ENCODE data around the gene DLG2. TPM values are rescaled to one million over a fixed set of nuclear protein-coding genes. Genes with fewer than 3 reads are reported as not detected.

DLG2 gene
- total and polyA plus RNA-seq, 2 of the 8 experiments (the other 6 are each of a cell fraction or from before 2014, with no cell fraction given): 1.7 to 14.3 TPM

- TF ChIP-seq ATF2 (IDR thresholded peaks at IDR 0.05; ENCODE audit: low read length): no peak
- TF ChIP-seq USF2 (IDR thresholded peaks at IDR 0.05; ENCODE audit: low read length): no peak
- TF ChIP-seq RFX5 (IDR thresholded peaks at IDR 0.05; ENCODE audit: borderline replicate concordance, low read depth, low read length): no peak
These were observed 1018.3 kb downstream of the DLG2 start (continued) for GRCh38 chr11:84608837-84609196.
